ENCODE results near the gene DDX54. TPM values are rescaled to one million over a fixed set of nuclear protein-coding genes. Genes with fewer than 3 reads are reported as not detected.

Gene DDX54
- total RNA-seq, 1 donor from 2014 or later: 54.9 TPM

GRCh38 chr12:113202300-113203075, 17.2 kb upstream of the DDX54 start:
- no peaks in the 10 kb centered on the region for H3K36me3 ChIP-seq
- peaks cover 8% of the 10 kb centered on the region for H3K4me1 ChIP-seq
- H3K27me3 ChIP-seq (ENCODE audit: low read depth): no peaks in the 10 kb centered on the region
- no peak overlapping the region for H3K4me3 ChIP-seq
- no peaks in the 10 kb centered on the region for H3K9me3 ChIP-seq
- ATAC-seq (no peak), DNase-seq (peak; percentile 23)
- no peak for TF ChIP-seq CTCF (IDR thresholded peaks at IDR 0.05)
- H3K27ac ChIP-seq: no peak overlapping the region
- intact Hi-C loops (cut with DNase I): loop anchor here (10.0 kb wide), 1 partner anchor 152 kb away; the partner anchor contains the start of gene PLBD2

- H3K27me3 ChIP-seq (ENCODE audit: low read depth): no peaks in the 10 kb centered on the region
- H3K9me3 ChIP-seq: no peaks in the 10 kb centered on the region
- DNase-seq: no peak
- no peak for ATAC-seq
- H3K4me1 ChIP-seq: peaks cover 6% of the 10 kb centered on the region
- intact Hi-C loops (cut with DNase I): loop anchor here (10.0 kb wide), 1 partner anchor 153 kb away; the partner anchor contains the start of gene PLBD2
- TF ChIP-seq CTCF (IDR thresholded peaks at IDR 0.05): no peak
- no peak overlapping the region for H3K4me3 ChIP-seq
- H3K36me3 ChIP-seq: no peaks in the 10 kb centered on the region
- H3K27ac ChIP-seq: no peak overlapping the region
These were observed 16.2 kb upstream of the DDX54 start for GRCh38 chr12:113201187-113202177.

GRCh38 chr12:113200021-113200797, 14.9 kb upstream of the DDX54 start:
- intact Hi-C loops (cut with DNase I): loop anchor here (10.0 kb wide), 1 partner anchor 155 kb away; the partner anchor contains the start of gene PLBD2
- DNase-seq (no peak), ATAC-seq (no peak)
- TF ChIP-seq CTCF (IDR thresholded peaks at IDR 0.05): no peak
- Histone ChIP-seq H3K27me3 (ENCODE audit: low read depth) (no peaks in the 10 kb centered on the region), H3K36me3 (no peaks in the 10 kb centered on the region), H3K4me3 (no peak overlapping the region), H3K4me1 (peaks cover 6% of the 10 kb centered on the region), H3K9me3 (no peaks in the 10 kb centered on the region), H3K27ac (no peak overlapping the region)

GRCh38 chr12:113198296-113198695, 13.0 kb upstream of the DDX54 start:
- TF ChIP-seq CTCF (IDR thresholded peaks at IDR 0.05): no peak
- DNase-seq (no peak), ATAC-seq (no peak)
- Histone ChIP-seq H3K4me1 (peaks cover 4% of the 10 kb centered on the region), H3K9me3 (no peaks in the 10 kb centered on the region), H3K36me3 (no peaks in the 10 kb centered on the region), H3K27ac (no peak overlapping the region), H3K4me3 (no peak overlapping the region), H3K27me3 (ENCODE audit: low read depth) (no peaks in the 10 kb centered on the region)
- intact Hi-C loops (cut with DNase I): no loop called here

Measured in lower lobe of right lung (tissue), 2 donors.